AG08395 (cell line): ENCODE data around the gene LIN7A.
A peak's percentile ranks its signal among the peaks of the same experiment; 100 is the strongest.
"Not testable (repeated sequence)": the region's sequence is repeated elsewhere in the genome, so short reads cannot be mapped to it uniquely, and the experiment has no call there.

Experiments
- DNase-seq: peaks from one replicate; pipeline ENCODE4 v3.0.0; 2012; ENCODE audit warnings: mixed read lengths, low spot score

LIN7A gene

GRCh38 chr12:80920006-80920405 is 17.7 kb downstream of the LIN7A start:
- no peak for DNase-seq

- DNase-seq = no peak
These were observed 20.1 kb downstream of the LIN7A start for GRCh38 chr12:80917651-80918050.

- DNase-seq = no peak
These were observed 24.6 kb downstream of the LIN7A start for GRCh38 chr12:80912901-80913770.

GRCh38 chr12:80909370-80909769 is 28.4 kb downstream of the LIN7A start:
- no peak for DNase-seq

- no peak for DNase-seq
These were observed 35.0 kb downstream of the LIN7A start for GRCh38 chr12:80902711-80903110.

- DNase-seq = no peak
These were observed 36.1 kb downstream of the LIN7A start for GRCh38 chr12:80901661-80902060.

- DNase-seq = no peak
These were observed 42.5 kb downstream of the LIN7A start for GRCh38 chr12:80895240-80895639.

- DNase-seq = no peak
These were observed 43.6 kb downstream of the LIN7A start for GRCh38 chr12:80894179-80894578.

- DNase-seq = peak; percentile 74
These were observed 44.9 kb downstream of the LIN7A start for GRCh38 chr12:80892597-80893445.

GRCh38 chr12:80884651-80885050 is 53.1 kb downstream of the LIN7A start:
- DNase-seq = no peak

GRCh38 chr12:80881106-80881505 is 56.6 kb downstream of the LIN7A start:
- DNase-seq = no peak

- not testable (repeated sequence) for DNase-seq
These were observed 59.3 kb downstream of the LIN7A start for GRCh38 chr12:80878452-80878851.

GRCh38 chr12:80877721-80878265 is 59.9 kb downstream of the LIN7A start:
- no peak for DNase-seq

- no peak for DNase-seq
These were observed 65.7 kb downstream of the LIN7A start for GRCh38 chr12:80872053-80872452.

GRCh38 chr12:80869264-80869663 is 68.5 kb downstream of the LIN7A start:
- DNase-seq = no peak

- no peak for DNase-seq
These were observed 69.2 kb downstream of the LIN7A start for GRCh38 chr12:80868576-80868975.

- no peak for DNase-seq
These were observed 69.8 kb downstream of the LIN7A start for GRCh38 chr12:80867941-80868340.

GRCh38 chr12:80864046-80864735 is 73.5 kb downstream of the LIN7A start:
- DNase-seq = peak; percentile 20

- no peak for DNase-seq
These were observed 75.2 kb downstream of the LIN7A start for GRCh38 chr12:80862531-80862930.

GRCh38 chr12:80861641-80862378 is 75.9 kb downstream of the LIN7A start:
- DNase-seq = peak; percentile 33

- no peak for DNase-seq
These were observed 76.8 kb downstream of the LIN7A start for GRCh38 chr12:80860928-80861327.
